HepG2 (cell line): ENCODE results near the gene SRSF8. TPM values are rescaled to one million over a fixed set of nuclear protein-coding genes. Genes with fewer than 3 reads are reported as not detected.

Experiments
- FOSL1 ChIP-seq: sonication (generic); formaldehyde crosslinking; IDR thresholded peaks from 2 replicates; pipeline ENCODE4 v1.9.0; 2021; ENCODE audit warnings: missing genetic modification reagents, borderline replicate concordance
- GATAD2A ChIP-seq: IDR thresholded peaks from 2 replicates; pipeline ENCODE4 v1.6.1; 2016
- GTF3A ChIP-seq: sonication (generic); formaldehyde crosslinking; conservative IDR thresholded peaks from 2 replicates; pipeline ENCODE4 v1.4.0; 2020; ENCODE audit warnings: mild to moderate bottlenecking, missing genetic modification reagents
- MEF2D ChIP-seq: sonication (generic); formaldehyde crosslinking; IDR thresholded peaks from 2 replicates; pipeline ENCODE4 v1.5.1; 2020; ENCODE audit warnings: mild to moderate bottlenecking, missing genetic modification reagents
- SMAD3 ChIP-seq: sonication (generic); formaldehyde crosslinking; IDR thresholded peaks from 2 replicates; pipeline ENCODE4 v1.4.0; 2020; ENCODE audit warnings: missing genetic modification reagents
- UBTF ChIP-seq: sonication (generic); formaldehyde crosslinking; IDR thresholded peaks from 2 replicates; pipeline ENCODE4 v1.4.0; 2020; ENCODE audit warnings: mild to moderate bottlenecking, missing genetic modification reagents
- YEATS4 ChIP-seq: sonication (generic); formaldehyde crosslinking; IDR thresholded peaks from 2 replicates; pipeline ENCODE4 v1.4.0; 2020; ENCODE audit warnings: missing genetic modification reagents, borderline replicate concordance
- ZMAT3 ChIP-seq: sonication (generic); formaldehyde crosslinking; conservative IDR thresholded peaks from 2 replicates; pipeline ENCODE4 v1.7.0; 2021; ENCODE audit warnings: missing genetic modification reagents
- ZNF12 ChIP-seq: sonication (generic); formaldehyde crosslinking; IDR thresholded peaks from 2 replicates; pipeline ENCODE4 v1.5.0; 2020; ENCODE audit warnings: missing genetic modification reagents
- ZNF121 ChIP-seq: sonication (generic); formaldehyde crosslinking; IDR thresholded peaks from 2 replicates; pipeline ENCODE4 v1.5.0; 2020; ENCODE audit warnings: mild to moderate bottlenecking, missing genetic modification reagents
- ZNF207 ChIP-seq: fragments of 450-650 bp; IDR thresholded peaks from 2 replicates; pipeline ENCODE4 v1.6.1; 2016; ENCODE audit warnings: antibody characterized with exemption, borderline replicate concordance
- ZNF263 ChIP-seq: sonication (generic); formaldehyde crosslinking; IDR thresholded peaks from 2 replicates; pipeline ENCODE4 v1.4.0; 2020; ENCODE audit warnings: missing genetic modification reagents
- ZNF510 ChIP-seq: sonication (generic); formaldehyde crosslinking; IDR thresholded peaks from 2 replicates; pipeline ENCODE4 v1.4.0; 2020; ENCODE audit warnings: low read depth, mild to moderate bottlenecking, missing genetic modification reagents
- ZNF639 ChIP-seq: conservative IDR thresholded peaks from 2 replicates; pipeline ENCODE4 v1.6.1; 2018; ENCODE audit warnings: missing genetic modification reagents
- ZNF703 ChIP-seq: sonication (generic); formaldehyde crosslinking; IDR thresholded peaks from 2 replicates; pipeline ENCODE4 v1.5.1; 2020; ENCODE audit warnings: missing genetic modification reagents, mild to moderate bottlenecking, moderate library complexity, borderline replicate concordance
- ZNF724P ChIP-seq: sonication (generic); formaldehyde crosslinking; IDR thresholded peaks from 2 replicates; pipeline ENCODE4 v1.8.0; 2022; ENCODE audit warnings: missing genetic modification reagents, borderline replicate concordance
- ZNF766 ChIP-seq: sonication (generic); formaldehyde crosslinking; IDR thresholded peaks from 2 replicates; pipeline ENCODE4 v1.5.0; 2020; ENCODE audit warnings: missing genetic modification reagents, borderline replicate concordance
- ZNF883 ChIP-seq: sonication (generic); formaldehyde crosslinking; IDR thresholded peaks from 2 replicates; pipeline ENCODE4 v1.5.1; 2020; ENCODE audit warnings: mild to moderate bottlenecking, missing genetic modification reagents; ENCODE audit errors: not compliant biosample characterization
- ZSCAN31 ChIP-seq: sonication (generic); formaldehyde crosslinking; IDR thresholded peaks from 2 replicates; pipeline ENCODE4 v1.5.0; 2020; ENCODE audit warnings: low read depth, mild to moderate bottlenecking, missing genetic modification reagents
- polyA plus RNA-seq, 8 experiments: library from polyadenylated mRNA; depleted of rRNA in 3 of 8; stranded (reverse) in 7 of 8; unstranded in 1 of 8; fragments of >200 nt; fragmentation: Illumina TruSeq in 4 of 8; extraction: Trizol in 4 of 8; gene quantifications; 2 replicates each; pipeline versions ENCODE4 v1.2.1 to v1.2.3, GENCODE V29; 2011 to 2016; ENCODE audit warnings: low read depth in 4 of 8, missing spikeins in 1 of 8, mixed read lengths in 1 of 8; ENCODE audit not compliant: insufficient read depth in 1 of 8
- total RNA-seq, 5 experiments: library from RNA; depleted of rRNA; stranded (reverse); fragments of >200 nt; fragmentation: Illumina TruSeq; extraction: Trizol; gene quantifications; 2 replicates each; pipeline ENCODE4 v1.2.3, GENCODE V29; 2016; ENCODE audit warnings: low read depth in 1 of 5
- TF ChIP-seq, protein P1 (sequence below): sonication (generic); formaldehyde crosslinking; IDR thresholded peaks from 2 replicates; pipeline ENCODE4 v1.8.1; 2022; ENCODE audit warnings: low read depth, mild to moderate bottlenecking, missing genetic modification reagents
- TF ChIP-seq, protein P2 (sequence below): sonication (generic); formaldehyde crosslinking; IDR thresholded peaks from 2 replicates; pipeline ENCODE4 v1.5.0; 2020; ENCODE audit warnings: missing genetic modification reagents

SRSF8 gene
- total and polyA plus RNA-seq, 2 of the 13 experiments (the other 11 are each of a cell fraction or from before 2014, with no cell fraction given): 21.8 to 25.8 TPM

GRCh38 chr11:95089620-95090542, 23.2 kb downstream of the SRSF8 start, which contains the start of gene ENDOD1 (continued):
- TF ChIP-seq, protein P1, sequence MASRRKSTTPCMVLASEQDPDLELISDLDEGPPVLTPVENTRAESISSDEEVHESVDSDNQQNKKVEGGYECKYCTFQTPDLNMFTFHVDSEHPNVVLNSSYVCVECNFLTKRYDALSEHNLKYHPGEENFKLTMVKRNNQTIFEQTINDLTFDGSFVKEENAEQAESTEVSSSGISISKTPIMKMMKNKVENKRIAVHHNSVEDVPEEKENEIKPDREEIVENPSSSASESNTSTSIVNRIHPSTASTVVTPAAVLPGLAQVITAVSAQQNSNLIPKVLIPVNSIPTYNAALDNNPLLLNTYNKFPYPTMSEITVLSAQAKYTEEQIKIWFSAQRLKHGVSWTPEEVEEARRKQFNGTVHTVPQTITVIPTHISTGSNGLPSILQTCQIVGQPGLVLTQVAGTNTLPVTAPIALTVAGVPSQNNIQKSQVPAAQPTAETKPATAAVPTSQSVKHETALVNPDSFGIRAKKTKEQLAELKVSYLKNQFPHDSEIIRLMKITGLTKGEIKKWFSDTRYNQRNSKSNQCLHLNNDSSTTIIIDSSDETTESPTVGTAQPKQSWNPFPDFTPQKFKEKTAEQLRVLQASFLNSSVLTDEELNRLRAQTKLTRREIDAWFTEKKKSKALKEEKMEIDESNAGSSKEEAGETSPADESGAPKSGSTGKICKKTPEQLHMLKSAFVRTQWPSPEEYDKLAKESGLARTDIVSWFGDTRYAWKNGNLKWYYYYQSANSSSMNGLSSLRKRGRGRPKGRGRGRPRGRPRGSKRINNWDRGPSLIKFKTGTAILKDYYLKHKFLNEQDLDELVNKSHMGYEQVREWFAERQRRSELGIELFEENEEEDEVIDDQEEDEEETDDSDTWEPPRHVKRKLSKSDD (CRISPR knock-in tag): no peak
- peak; percentile 82 for TF ChIP-seq UBTF (CRISPR knock-in tag)
- TF ChIP-seq ZNF263 (CRISPR knock-in tag): peak; percentile 31; the same call in 1 of the 2 replicates
- TF ChIP-seq, protein P2, sequence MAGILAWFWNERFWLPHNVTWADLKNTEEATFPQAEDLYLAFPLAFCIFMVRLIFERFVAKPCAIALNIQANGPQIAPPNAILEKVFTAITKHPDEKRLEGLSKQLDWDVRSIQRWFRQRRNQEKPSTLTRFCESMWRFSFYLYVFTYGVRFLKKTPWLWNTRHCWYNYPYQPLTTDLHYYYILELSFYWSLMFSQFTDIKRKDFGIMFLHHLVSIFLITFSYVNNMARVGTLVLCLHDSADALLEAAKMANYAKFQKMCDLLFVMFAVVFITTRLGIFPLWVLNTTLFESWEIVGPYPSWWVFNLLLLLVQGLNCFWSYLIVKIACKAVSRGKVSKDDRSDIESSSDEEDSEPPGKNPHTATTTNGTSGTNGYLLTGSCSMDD (CRISPR knock-in tag): no peak
- TF ChIP-seq ZNF510: no peak
- no peak for TF ChIP-seq ZNF703 (CRISPR knock-in tag)
- 0 out of 2 replicates have a peak, but pooled peaks have one; percentile 20 for TF ChIP-seq ZNF121 (CRISPR knock-in tag)
- TF ChIP-seq ZMAT3 (CRISPR knock-in tag): no peak
- no peak for TF ChIP-seq ZNF639 (CRISPR knock-in tag)
- TF ChIP-seq MEF2D (CRISPR knock-in tag): no peak
- TF ChIP-seq GTF3A (CRISPR knock-in tag): no peak
- no peak for TF ChIP-seq GATAD2A
- no peak for TF ChIP-seq SMAD3
- no peak for TF ChIP-seq ZNF207
- TF ChIP-seq FOSL1 (CRISPR knock-in tag): no peak
- TF ChIP-seq ZNF766 (CRISPR knock-in tag): 0 out of 2 replicates have a peak, but pooled peaks have one; percentile 54
- no peak for TF ChIP-seq ZNF12 (CRISPR knock-in tag)
- TF ChIP-seq YEATS4 (CRISPR knock-in tag): no peak
- TF ChIP-seq ZNF883 (CRISPR knock-in tag): no peak
- peak; percentile 79; the same call in 1 of the 2 replicates for TF ChIP-seq ZNF724P (CRISPR knock-in tag)
- 0 out of 2 replicates have a peak, but pooled peaks have one; percentile 22 for TF ChIP-seq ZSCAN31 (CRISPR knock-in tag)
